ENCODE data around the gene EPS8. TPM values are rescaled to one million over a fixed set of nuclear protein-coding genes. Genes with fewer than 3 reads are reported as not detected.

Gene EPS8
- polyA plus RNA-seq, 1 donor (not counting 4 experiments of a cell fraction or from before 2014, with no cell fraction given) = 4.0 TPM

GRCh38 chr12:15599266-15600037 lies 189.7 kb downstream of the EPS8 start:
- Histone ChIP-seq H3K27ac (ENCODE audit: control insufficient read depth, insufficient read depth, low read length) (no peak overlapping the region), H3K9ac (ENCODE audit: control insufficient read depth, extremely low read depth, insufficient read depth, low read length) (no peak overlapping the region), H3K4me3 (ENCODE audit: control insufficient read depth in 2 of 3, extremely low read depth in 1 of 3, insufficient read depth in 2 of 3, low read depth in 1 of 3, low read length in 3 of 3) (no peak overlapping the region), H3K27me3 (ENCODE audit: control insufficient read depth, extremely low read depth, insufficient read depth, low read length) (no peaks in the 10 kb centered on the region), H3K36me3 (ENCODE audit: control insufficient read depth in 2 of 2, extremely low read depth in 1 of 2, insufficient read depth in 2 of 2, low read length in 2 of 2) (no peaks in the 10 kb centered on the region), H2AFZ (ENCODE audit: control insufficient read depth, low read length) (no peak overlapping the region), H3K79me2 (ENCODE audit: control insufficient read depth, insufficient read depth, low read length) (no peaks in the 10 kb centered on the region), H3K9me3 (ENCODE audit: control insufficient read depth, low read depth, low read length) (no peaks in the 10 kb centered on the region), H3K9me1 (ENCODE audit: control insufficient read depth, extremely low read depth, insufficient read depth, low read length) (no peaks in the 10 kb centered on the region), H3K4me2 (ENCODE audit: control insufficient read depth, extremely low read depth, insufficient read depth, low read depth, low read length) (no peak overlapping the region), H3K4me1 (ENCODE audit: control insufficient read depth, extremely low read depth, insufficient read depth, low read length) (peaks cover 12% of the 10 kb centered on the region), H4K20me1 (ENCODE audit: control insufficient read depth, extremely low read depth, insufficient read depth, low read length) (no peaks in the 10 kb centered on the region)
- DNase-seq (ENCODE audit: low read depth, low spot score) = no peak
- dilution Hi-C loops (cut with MboI; ENCODE audit: extremely low pct_ligation_motif_present, low sequenced_read_pairs) = loop anchor here (25.0 kb wide), 1 partner anchor 238 kb away; no protein-coding TSS in a partner anchor
- no peak for TF ChIP-seq EZH2 (IDR thresholded peaks at IDR 0.05; ENCODE audit: low read length)
- no peak for TF ChIP-seq CTCF (optimal IDR thresholded peaks at IDR 0.05 in 1 of 3, IDR thresholded peaks at IDR 0.05 in 1 of 3, conservative IDR thresholded peaks at IDR 0.05 in 1 of 3; ENCODE audit: extremely low read depth in 1 of 3, insufficient read depth in 2 of 3, low read length in 3 of 3)
- FAIRE-seq = peak; percentile 55

GRCh38 chr12:15597125-15597830 lies 191.9 kb downstream of the EPS8 start:
- no peaks in the 10 kb centered on the region for H3K27me3 ChIP-seq (ENCODE audit: control insufficient read depth, extremely low read depth, insufficient read depth, low read length)
- H3K9ac ChIP-seq (ENCODE audit: control insufficient read depth, extremely low read depth, insufficient read depth, low read length) = no peak overlapping the region
- no peak for TF ChIP-seq EZH2 (IDR thresholded peaks at IDR 0.05; ENCODE audit: low read length)
- TF ChIP-seq CTCF (optimal IDR thresholded peaks at IDR 0.05 in 1 of 3, IDR thresholded peaks at IDR 0.05 in 1 of 3, conservative IDR thresholded peaks at IDR 0.05 in 1 of 3; ENCODE audit: extremely low read depth in 1 of 3, insufficient read depth in 2 of 3, low read length in 3 of 3) = no peak
- H2AFZ ChIP-seq (ENCODE audit: control insufficient read depth, low read length) = no peak overlapping the region
- H3K9me3 ChIP-seq (ENCODE audit: control insufficient read depth, low read depth, low read length) = no peaks in the 10 kb centered on the region
- peaks cover 12% of the 10 kb centered on the region for H3K4me1 ChIP-seq (ENCODE audit: control insufficient read depth, extremely low read depth, insufficient read depth, low read length)
- FAIRE-seq = no peak
- no peaks in the 10 kb centered on the region for H3K36me3 ChIP-seq (ENCODE audit: control insufficient read depth in 2 of 2, extremely low read depth in 1 of 2, insufficient read depth in 2 of 2, low read length in 2 of 2)
- H3K79me2 ChIP-seq (ENCODE audit: control insufficient read depth, insufficient read depth, low read length) = no peaks in the 10 kb centered on the region
- no peak for DNase-seq (ENCODE audit: low read depth, low spot score)
- no peaks in the 10 kb centered on the region for H3K9me1 ChIP-seq (ENCODE audit: control insufficient read depth, extremely low read depth, insufficient read depth, low read length)
- no peak overlapping the region for H3K4me2 ChIP-seq (ENCODE audit: control insufficient read depth, extremely low read depth, insufficient read depth, low read depth, low read length)
- dilution Hi-C loops (cut with MboI; ENCODE audit: extremely low pct_ligation_motif_present, low sequenced_read_pairs) = loop anchor here (25.0 kb wide), 1 partner anchor 240 kb away; no protein-coding TSS in a partner anchor
- no peaks in the 10 kb centered on the region for H4K20me1 ChIP-seq (ENCODE audit: control insufficient read depth, extremely low read depth, insufficient read depth, low read length)
- no peak overlapping the region for H3K4me3 ChIP-seq (ENCODE audit: control insufficient read depth in 2 of 3, extremely low read depth in 1 of 3, insufficient read depth in 2 of 3, low read depth in 1 of 3, low read length in 3 of 3)
- H3K27ac ChIP-seq (ENCODE audit: control insufficient read depth, insufficient read depth, low read length) = no peak overlapping the region
